Neural cell (in vitro differentiated cells): ENCODE data around the gene SLCO3A1. TPM values are rescaled to one million over a fixed set of nuclear protein-coding genes. Genes with fewer than 3 reads are reported as not detected.

ENCODE experiments used
- H2AFZ ChIP-seq: fragments of 200-600, 300-800 bp; sonication (generic), shearing (Covaris generic); 2 replicates; pipeline ENCODE4 v1.6.0; 2014; ENCODE audit warnings: low read depth, mild to moderate bottlenecking, antibody characterized with exemption, low read length, moderate library complexity
- H3F3A ChIP-seq: fragments of 200-600 bp; shearing (Covaris generic); 2 replicates; pipeline ENCODE4 v1.6.1; 2016; ENCODE audit warnings: mild to moderate bottlenecking, moderate library complexity, mixed read lengths, antibody characterized with exemption, low read length; ENCODE audit not compliant: insufficient read depth, poor library complexity, severe bottlenecking
- H3K27ac ChIP-seq: fragments of 200-600, 300-800 bp; sonication (generic), shearing (Covaris generic); 2 replicates; pipeline ENCODE4 v1.5.1; 2014; ENCODE audit warnings: mild to moderate bottlenecking, low read length, moderate library complexity
- H3K27me3 ChIP-seq: fragments of 300-800, 200-600 bp; sonication (generic), shearing (Covaris generic); 2 replicates; pipeline ENCODE4 v1.6.0; 2014; ENCODE audit warnings: mild to moderate bottlenecking, low read depth, low read length, moderate library complexity; ENCODE audit not compliant: insufficient read depth
- H3K36me3 ChIP-seq: fragments of 300-800, 200-600 bp; sonication (generic), shearing (Covaris generic); 2 replicates; pipeline ENCODE4 v1.5.1; 2014; ENCODE audit warnings: mild to moderate bottlenecking, antibody characterized with exemption, low read length, moderate library complexity; ENCODE audit not compliant: insufficient read depth
- H3K4me2 ChIP-seq: fragments of 300-800, 200-600 bp; sonication (generic), shearing (Covaris generic); 2 replicates; pipeline ENCODE4 v1.6.0; 2014; ENCODE audit warnings: mild to moderate bottlenecking, low read length
- H3K4me3 ChIP-seq: fragments of 300-800, 200-600 bp; sonication (generic), shearing (Covaris generic); 2 replicates; pipeline ENCODE4 v1.5.1; 2014; ENCODE audit warnings: mild to moderate bottlenecking, low read length, moderate library complexity
- H3K79me2 ChIP-seq: fragments of 200-600 bp; shearing (Covaris generic); replicated peaks from 2 replicates; pipeline ENCODE4 v1.6.0; 2014; ENCODE audit warnings: mild to moderate bottlenecking, low read length, moderate library complexity; ENCODE audit not compliant: insufficient read depth
- H3K9ac ChIP-seq: fragments of 300-800, 200-600 bp; sonication (generic), shearing (Covaris generic); 2 replicates; pipeline ENCODE4 v1.6.1; 2016; ENCODE audit warnings: mild to moderate bottlenecking, low read length, mixed read lengths
- H3K9me2 ChIP-seq: fragments of 200-600 bp; shearing (Covaris generic); 2 replicates; pipeline ENCODE4 v1.6.1; 2016; ENCODE audit warnings: mild to moderate bottlenecking, low read length, mixed read lengths; ENCODE audit not compliant: insufficient read depth
- H3K9me3 ChIP-seq: fragments of 200-600, 300-800 bp; sonication (generic), shearing (Covaris generic); 2 replicates; pipeline ENCODE4 v1.6.1; 2016; ENCODE audit warnings: mild to moderate bottlenecking, mixed run types, low read length, moderate library complexity, mixed read lengths
- H4K20me1 ChIP-seq: fragments of 200-600 bp; shearing (Covaris generic); 2 replicates; pipeline ENCODE4 v1.6.1; 2016; ENCODE audit warnings: mild to moderate bottlenecking, mixed run types; ENCODE audit not compliant: insufficient read depth
- EP300 ChIP-seq: fragments of 450-650 bp; conservative IDR thresholded peaks from 2 replicates; pipeline ENCODE4 v1.6.1; 2014; ENCODE audit warnings: antibody characterized with exemption, mild to moderate bottlenecking, moderate library complexity; ENCODE audit not compliant: poor library complexity, severe bottlenecking
- EZH2 ChIP-seq: fragments of 200-600, 300-800 bp; shearing (Covaris generic), sonication (generic); IDR thresholded peaks from 2 replicates; pipeline ENCODE4 v1.6.1; 2014; ENCODE audit warnings: antibody characterized with exemption, low read length, borderline replicate concordance, mild to moderate bottlenecking; ENCODE audit not compliant: insufficient read depth, poor library complexity, severe bottlenecking
- MXI1 ChIP-seq: fragments of 450-650 bp; conservative IDR thresholded peaks from 2 replicates; pipeline ENCODE4 v1.6.1; 2014; ENCODE audit warnings: antibody characterized with exemption, mild to moderate bottlenecking; ENCODE audit not compliant: poor library complexity, severe bottlenecking
- POLR2AphosphoS5 ChIP-seq: IDR thresholded peaks from 2 replicates; pipeline ENCODE4 v1.6.1; 2012
- RAD21 ChIP-seq: fragments of 450-650 bp; conservative IDR thresholded peaks from 2 replicates; pipeline ENCODE4 v1.6.1; 2014; ENCODE audit warnings: antibody characterized with exemption, mild to moderate bottlenecking, moderate library complexity
- SMC3 ChIP-seq: fragments of 450-650 bp; conservative IDR thresholded peaks from 2 replicates; pipeline ENCODE4 v1.6.1; 2014; ENCODE audit warnings: antibody characterized with exemption, mild to moderate bottlenecking, moderate library complexity; ENCODE audit not compliant: poor library complexity
- TAF1 ChIP-seq: IDR thresholded peaks from 2 replicates; pipeline ENCODE4 v1.6.1; 2012; ENCODE audit warnings: low read depth
- polyA plus RNA-seq: library from polyadenylated mRNA; depleted of rRNA; stranded (reverse); fragments of >200 nt; gene quantifications from 2 replicates; pipeline ENCODE4 v1.2.3, GENCODE V29; 2014
- TF ChIP-seq, protein P1 (sequence below): fragments of 450-650 bp; IDR thresholded peaks from 2 replicates; pipeline ENCODE4 v1.5.1; 2014; ENCODE audit warnings: antibody characterized with exemption, mild to moderate bottlenecking, moderate library complexity; ENCODE audit not compliant: poor library complexity, severe bottlenecking
- TF ChIP-seq, protein P2 (sequence below): IDR thresholded peaks from 2 replicates; pipeline ENCODE4 v1.6.1; 2012; ENCODE audit warnings: borderline replicate concordance

Gene SLCO3A1
- polyA plus RNA-seq, 1 donor from 2014 or later, result 14.2 TPM

DNA sequence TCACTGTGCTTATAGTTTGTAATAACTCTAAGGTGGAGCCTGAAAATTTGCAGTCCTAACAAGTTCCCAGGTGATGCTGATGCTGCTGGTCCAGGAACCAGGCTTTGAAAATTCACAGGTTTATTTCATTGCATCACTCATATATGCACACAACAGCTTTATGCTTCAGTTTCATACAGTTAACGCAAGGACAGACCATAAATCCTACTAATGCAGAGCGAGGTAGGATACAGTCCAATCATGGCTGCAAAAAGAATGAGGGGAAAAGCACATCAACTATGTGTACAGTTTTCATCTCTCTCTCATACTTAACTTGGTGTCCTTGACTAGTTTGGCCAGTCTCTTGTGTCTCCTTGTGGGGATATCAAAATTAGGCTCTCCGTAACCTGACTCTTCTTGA is 135.1 kb downstream of the SLCO3A1 start:
- H3K27me3 ChIP-seq, result no peaks in the 10 kb centered on the region
- H4K20me1 ChIP-seq, result no peaks in the 10 kb centered on the region
- no peaks in the 10 kb centered on the region for H3K9me2 ChIP-seq
- no peak overlapping the region for H3K4me2 ChIP-seq
- no peaks in the 10 kb centered on the region for H3F3A ChIP-seq
- no peak overlapping the region for H2AFZ ChIP-seq
- peaks cover 20% of the 10 kb centered on the region for H3K79me2 ChIP-seq
- no peak for TF ChIP-seq TAF1
- TF ChIP-seq EP300, result no peak
- TF ChIP-seq, protein P1, sequence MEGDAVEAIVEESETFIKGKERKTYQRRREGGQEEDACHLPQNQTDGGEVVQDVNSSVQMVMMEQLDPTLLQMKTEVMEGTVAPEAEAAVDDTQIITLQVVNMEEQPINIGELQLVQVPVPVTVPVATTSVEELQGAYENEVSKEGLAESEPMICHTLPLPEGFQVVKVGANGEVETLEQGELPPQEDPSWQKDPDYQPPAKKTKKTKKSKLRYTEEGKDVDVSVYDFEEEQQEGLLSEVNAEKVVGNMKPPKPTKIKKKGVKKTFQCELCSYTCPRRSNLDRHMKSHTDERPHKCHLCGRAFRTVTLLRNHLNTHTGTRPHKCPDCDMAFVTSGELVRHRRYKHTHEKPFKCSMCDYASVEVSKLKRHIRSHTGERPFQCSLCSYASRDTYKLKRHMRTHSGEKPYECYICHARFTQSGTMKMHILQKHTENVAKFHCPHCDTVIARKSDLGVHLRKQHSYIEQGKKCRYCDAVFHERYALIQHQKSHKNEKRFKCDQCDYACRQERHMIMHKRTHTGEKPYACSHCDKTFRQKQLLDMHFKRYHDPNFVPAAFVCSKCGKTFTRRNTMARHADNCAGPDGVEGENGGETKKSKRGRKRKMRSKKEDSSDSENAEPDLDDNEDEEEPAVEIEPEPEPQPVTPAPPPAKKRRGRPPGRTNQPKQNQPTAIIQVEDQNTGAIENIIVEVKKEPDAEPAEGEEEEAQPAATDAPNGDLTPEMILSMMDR, result no peak
- no peak for TF ChIP-seq MXI1
- TF ChIP-seq EZH2, result no peak
- TF ChIP-seq, protein P2, sequence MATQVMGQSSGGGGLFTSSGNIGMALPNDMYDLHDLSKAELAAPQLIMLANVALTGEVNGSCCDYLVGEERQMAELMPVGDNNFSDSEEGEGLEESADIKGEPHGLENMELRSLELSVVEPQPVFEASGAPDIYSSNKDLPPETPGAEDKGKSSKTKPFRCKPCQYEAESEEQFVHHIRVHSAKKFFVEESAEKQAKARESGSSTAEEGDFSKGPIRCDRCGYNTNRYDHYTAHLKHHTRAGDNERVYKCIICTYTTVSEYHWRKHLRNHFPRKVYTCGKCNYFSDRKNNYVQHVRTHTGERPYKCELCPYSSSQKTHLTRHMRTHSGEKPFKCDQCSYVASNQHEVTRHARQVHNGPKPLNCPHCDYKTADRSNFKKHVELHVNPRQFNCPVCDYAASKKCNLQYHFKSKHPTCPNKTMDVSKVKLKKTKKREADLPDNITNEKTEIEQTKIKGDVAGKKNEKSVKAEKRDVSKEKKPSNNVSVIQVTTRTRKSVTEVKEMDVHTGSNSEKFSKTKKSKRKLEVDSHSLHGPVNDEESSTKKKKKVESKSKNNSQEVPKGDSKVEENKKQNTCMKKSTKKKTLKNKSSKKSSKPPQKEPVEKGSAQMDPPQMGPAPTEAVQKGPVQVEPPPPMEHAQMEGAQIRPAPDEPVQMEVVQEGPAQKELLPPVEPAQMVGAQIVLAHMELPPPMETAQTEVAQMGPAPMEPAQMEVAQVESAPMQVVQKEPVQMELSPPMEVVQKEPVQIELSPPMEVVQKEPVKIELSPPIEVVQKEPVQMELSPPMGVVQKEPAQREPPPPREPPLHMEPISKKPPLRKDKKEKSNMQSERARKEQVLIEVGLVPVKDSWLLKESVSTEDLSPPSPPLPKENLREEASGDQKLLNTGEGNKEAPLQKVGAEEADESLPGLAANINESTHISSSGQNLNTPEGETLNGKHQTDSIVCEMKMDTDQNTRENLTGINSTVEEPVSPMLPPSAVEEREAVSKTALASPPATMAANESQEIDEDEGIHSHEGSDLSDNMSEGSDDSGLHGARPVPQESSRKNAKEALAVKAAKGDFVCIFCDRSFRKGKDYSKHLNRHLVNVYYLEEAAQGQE, result no peak
- no peak for TF ChIP-seq POLR2AphosphoS5
- no peak for TF ChIP-seq RAD21
- no peak for TF ChIP-seq SMC3
- no peak overlapping the region for H3K4me3 ChIP-seq
- no peaks in the 10 kb centered on the region for H3K36me3 ChIP-seq
- no peak overlapping the region for H3K9ac ChIP-seq
- H3K27ac ChIP-seq, result no peak overlapping the region
- no peaks in the 10 kb centered on the region for H3K9me3 ChIP-seq

DNA sequence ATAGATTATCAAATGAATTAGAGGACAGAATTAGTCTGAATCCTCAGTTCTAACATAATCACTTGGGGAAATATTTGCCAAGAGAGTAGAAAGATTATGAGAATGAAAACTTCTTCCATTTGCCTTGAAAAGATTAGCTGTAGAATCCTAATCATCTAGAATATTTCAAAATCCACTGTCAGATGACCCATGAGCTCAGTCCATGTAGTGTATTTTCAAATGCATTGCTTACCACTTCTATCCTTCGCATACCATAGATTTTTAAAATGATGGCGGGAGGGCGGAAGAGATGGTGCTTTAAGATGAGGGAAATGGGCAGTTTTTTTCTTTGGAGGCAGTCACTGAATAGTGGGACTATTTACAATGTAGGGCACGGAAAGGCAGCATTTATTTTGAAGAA is 136.3 kb downstream of the SLCO3A1 start:
- no peaks in the 10 kb centered on the region for H4K20me1 ChIP-seq
- H3K27ac ChIP-seq, result no peak overlapping the region
- H3K9me2 ChIP-seq, result no peaks in the 10 kb centered on the region
- H3K4me2 ChIP-seq, result no peak overlapping the region
- H3K27me3 ChIP-seq, result no peaks in the 10 kb centered on the region
- H3K9me3 ChIP-seq, result no peaks in the 10 kb centered on the region
- TF ChIP-seq EP300, result no peak
- TF ChIP-seq POLR2AphosphoS5, result no peak
- no peak for TF ChIP-seq RAD21
- no peak for TF ChIP-seq TAF1
- no peak for TF ChIP-seq SMC3
- TF ChIP-seq, protein P2, result no peak
- TF ChIP-seq, protein P1, result no peak
- no peak for TF ChIP-seq MXI1
- TF ChIP-seq EZH2, result no peak
- no peak overlapping the region for H3K4me3 ChIP-seq
- H3F3A ChIP-seq, result no peaks in the 10 kb centered on the region
- H3K9ac ChIP-seq, result no peak overlapping the region
- no peak overlapping the region for H2AFZ ChIP-seq
- H3K79me2 ChIP-seq, result peaks cover 20% of the 10 kb centered on the region
- no peaks in the 10 kb centered on the region for H3K36me3 ChIP-seq
